CD14-positive monocyte (primary cell): ENCODE data around the gene PTPRN2. TPM values are rescaled to one million over a fixed set of nuclear protein-coding genes. Genes with fewer than 3 reads are reported as not detected.
A peak's percentile ranks its signal among the peaks of the same experiment; 100 is the strongest.

ENCODE experiments used
- DNase-seq, 3 donors: peaks; one replicate each; pipeline ENCODE4 v3.0.0-alpha.2; 2011 to 2022
- H2AFZ ChIP-seq: 2 replicates; pipeline ENCODE4 v1.6.0; 2012; ENCODE audit warnings: mild to moderate bottlenecking, low read depth, low read length, inconsistent platforms; ENCODE audit not compliant: insufficient read depth, poor library complexity, severe bottlenecking
- H3K27ac ChIP-seq, 2 donors: 1 replicate in 1 of 2; 2 replicates in 1 of 2; pipeline ENCODE4 v1.5.1; 2012 to 2013; ENCODE audit warnings: low read length in 2 of 2, control low read depth in 1 of 2, inconsistent platforms in 1 of 2, low read depth in 1 of 2, mild to moderate bottlenecking in 1 of 2
- H3K27me3 ChIP-seq, 2 donors: one replicate each; pipeline versions ENCODE4 v1.6.0 to v1.6.1; 2011 to 2013; ENCODE audit warnings: low read length in 2 of 2; ENCODE audit not compliant: control insufficient read depth in 2 of 2, insufficient read depth in 2 of 2
- H3K36me3 ChIP-seq, 2 donors: replicated peaks in 1 of 2; 1 replicate in 1 of 2; 2 replicates in 1 of 2; pipeline versions ENCODE4 v1.5.1 to v1.6.1; 2012 to 2013; ENCODE audit warnings: low read length in 2 of 2, control low read depth in 1 of 2, inconsistent platforms in 1 of 2, mild to moderate bottlenecking in 1 of 2; ENCODE audit not compliant: insufficient read depth in 2 of 2, control insufficient read depth in 1 of 2
- H3K4me1 ChIP-seq, 2 donors: 1 replicate in 1 of 2; 2 replicates in 1 of 2; pipeline versions ENCODE4 v1.5.1 to v1.6.1; 2012 to 2013; ENCODE audit warnings: low read length in 2 of 2, control low read depth in 1 of 2, inconsistent platforms in 1 of 2, mild to moderate bottlenecking in 1 of 2, moderate library complexity in 1 of 2; ENCODE audit not compliant: insufficient read depth in 2 of 2, control insufficient read depth in 1 of 2
- H3K4me2 ChIP-seq: replicated peaks from 2 replicates; pipeline ENCODE3; 2012; ENCODE audit warnings: low read length, moderate library complexity, mild to moderate bottlenecking; ENCODE audit not compliant: poor library complexity, severe bottlenecking; ENCODE audit errors: extremely low read depth
- H3K4me3 ChIP-seq, 3 experiments: fragments of 200-600 bp in 1 of 3; sonication (generic) in 1 of 3; replicated peaks in 1 of 3; 1 replicate in 2 of 3; 2 replicates in 1 of 3; pipeline ENCODE4 v1.5.1; 2011 to 2013; ENCODE audit warnings: low read length in 3 of 3, mild to moderate bottlenecking in 3 of 3, control low read depth in 2 of 3, low read depth in 2 of 3, inconsistent platforms in 1 of 3, moderate library complexity in 1 of 3
- H3K79me2 ChIP-seq: 2 replicates; pipeline ENCODE4 v1.6.0; 2012; ENCODE audit warnings: mild to moderate bottlenecking, control low read depth, inconsistent platforms, low read length, moderate library complexity; ENCODE audit not compliant: insufficient read depth
- H3K9ac ChIP-seq: 2 replicates; pipeline ENCODE4 v1.6.0; 2017; ENCODE audit warnings: low read length, mild to moderate bottlenecking; ENCODE audit not compliant: insufficient read depth, poor library complexity, severe bottlenecking
- H3K9me3 ChIP-seq, 2 donors: replicated peaks in 1 of 2; 1 replicate in 1 of 2; 2 replicates in 1 of 2; pipeline versions ENCODE4 v1.5.1 to v1.6.1; 2012 to 2013; ENCODE audit warnings: low read length in 2 of 2, control low read depth in 1 of 2; ENCODE audit not compliant: control insufficient read depth in 1 of 2, insufficient read depth in 1 of 2
- H4K20me1 ChIP-seq: 2 replicates; pipeline ENCODE4 v1.6.0; 2012; ENCODE audit warnings: mild to moderate bottlenecking, low read length, control low read depth, moderate library complexity; ENCODE audit not compliant: insufficient read depth
- H3K27ac Mint-ChIP-seq, 7 donors: one replicate each; pipeline ENCODE4 v1.8.0; 2020; ENCODE audit warnings: mild to moderate bottlenecking in 7 of 7, mixed read lengths in 7 of 7, moderate library complexity in 6 of 7, inconsistent platforms in 2 of 7
- H3K27me3 Mint-ChIP-seq, 3 donors: one replicate each; pipeline ENCODE4 v1.8.0; 2021 to 2022; ENCODE audit warnings: low read depth in 3 of 3, mild to moderate bottlenecking in 3 of 3, mixed read lengths in 3 of 3, moderate library complexity in 3 of 3, inconsistent platforms in 1 of 3
- H3K36me3 Mint-ChIP-seq, 2 donors: one replicate each; pipeline ENCODE4 v1.8.0; 2020; ENCODE audit warnings: mixed read lengths in 2 of 2, inconsistent platforms in 1 of 2, mild to moderate bottlenecking in 1 of 2
- H3K4me1 Mint-ChIP-seq: one replicate; pipeline ENCODE4 v1.8.0; 2020; ENCODE audit warnings: mild to moderate bottlenecking, mixed read lengths
- H3K4me3 Mint-ChIP-seq, 2 donors: one replicate each; pipeline ENCODE4 v1.8.0; 2020; ENCODE audit warnings: mild to moderate bottlenecking in 2 of 2, mixed read lengths in 2 of 2, moderate library complexity in 1 of 2
- H3K9me3 Mint-ChIP-seq, 7 donors: one replicate each; pipeline ENCODE4 v1.8.0; 2020 to 2022; ENCODE audit warnings: mixed read lengths in 7 of 7, mild to moderate bottlenecking in 6 of 7, moderate library complexity in 6 of 7, inconsistent platforms in 2 of 7
- WGBS: methylation state at CpG from one replicate; pipeline ENCODE4 v1.1.5; 2013; ENCODE audit warnings: missing lambda C conversion rate; ENCODE audit not compliant: insufficient coverage; 5-methylcytosine and 5-hydroxymethylcytosine counted together
- intact Hi-C, 2 donors: fragments of 100-400 bp; cut with micrococcal nuclease; formaldehyde crosslinking; loops; one replicate each; pipeline versions ENCODE4 v1.15.0 to v1.15.1; 2023
- polyA plus RNA-seq, 3 donors: library from polyadenylated mRNA; depleted of rRNA in 1 of 3; unstranded in 2 of 3; stranded (reverse) in 1 of 3; fragments of 300-500 nt in 2 of 3; fragments of >200 nt in 1 of 3; fragmentation: Illumina TruSeq in 2 of 3; gene quantifications; 1 replicate in 2 of 3; 2 replicates in 1 of 3; pipeline ENCODE4 v1.2.3, GENCODE V29; 2012 to 2021
- TF ChIP-seq, protein P1 (sequence below): fragments of 200-600 bp; IDR thresholded peaks from one replicate; pipeline ENCODE4 v1.8.0; 2022; ENCODE audit warnings: antibody characterized with exemption, mild to moderate bottlenecking

PTPRN2 gene
- polyA plus RNA-seq, 3 donors: 0.25 to 1.4 (median 0.97) TPM

DNA sequence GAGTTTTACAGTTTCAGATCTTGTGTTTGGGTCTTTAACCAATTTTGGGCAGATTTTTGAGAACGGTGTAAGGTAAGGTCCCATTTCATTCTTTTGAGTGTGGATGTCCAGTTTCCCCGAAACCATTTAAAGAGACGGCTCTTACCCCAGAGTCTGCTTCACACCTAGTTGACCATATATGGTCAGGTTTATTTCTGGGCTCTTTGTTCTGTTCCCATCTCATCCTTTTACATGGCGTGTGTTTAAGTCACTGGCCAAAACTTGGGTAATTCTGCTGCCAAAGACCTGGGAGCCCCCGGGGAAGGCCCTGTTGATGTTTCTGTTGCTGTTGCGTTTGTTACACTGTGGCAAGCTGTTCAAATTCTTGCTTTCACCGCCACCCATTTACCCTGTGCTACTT, 120.1 kb downstream of the PTPRN2 start:
- TF ChIP-seq, protein P1, sequence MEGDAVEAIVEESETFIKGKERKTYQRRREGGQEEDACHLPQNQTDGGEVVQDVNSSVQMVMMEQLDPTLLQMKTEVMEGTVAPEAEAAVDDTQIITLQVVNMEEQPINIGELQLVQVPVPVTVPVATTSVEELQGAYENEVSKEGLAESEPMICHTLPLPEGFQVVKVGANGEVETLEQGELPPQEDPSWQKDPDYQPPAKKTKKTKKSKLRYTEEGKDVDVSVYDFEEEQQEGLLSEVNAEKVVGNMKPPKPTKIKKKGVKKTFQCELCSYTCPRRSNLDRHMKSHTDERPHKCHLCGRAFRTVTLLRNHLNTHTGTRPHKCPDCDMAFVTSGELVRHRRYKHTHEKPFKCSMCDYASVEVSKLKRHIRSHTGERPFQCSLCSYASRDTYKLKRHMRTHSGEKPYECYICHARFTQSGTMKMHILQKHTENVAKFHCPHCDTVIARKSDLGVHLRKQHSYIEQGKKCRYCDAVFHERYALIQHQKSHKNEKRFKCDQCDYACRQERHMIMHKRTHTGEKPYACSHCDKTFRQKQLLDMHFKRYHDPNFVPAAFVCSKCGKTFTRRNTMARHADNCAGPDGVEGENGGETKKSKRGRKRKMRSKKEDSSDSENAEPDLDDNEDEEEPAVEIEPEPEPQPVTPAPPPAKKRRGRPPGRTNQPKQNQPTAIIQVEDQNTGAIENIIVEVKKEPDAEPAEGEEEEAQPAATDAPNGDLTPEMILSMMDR: no peak
- Histone ChIP-seq H3K4me2 (no peak overlapping the region), H3K9me3 (no peaks in the 10 kb centered on the region), H3K27me3 (peaks cover 2 to 10% of the 10 kb centered on the region in 2 donors), H3K4me3 (no peak overlapping the region), H3K9ac (no peak overlapping the region), H3K4me1 (peaks cover 33 to 36% of the 10 kb centered on the region in 2 donors), H3K36me3 (no peaks in the 10 kb centered on the region), H2AFZ (no peak overlapping the region), H3K27ac (no peak overlapping the region), H4K20me1 (no peaks in the 10 kb centered on the region), H3K79me2 (no peaks in the 10 kb centered on the region)
- Mint-ChIP-seq H3K36me3 (no peaks in the 10 kb centered on the region), H3K4me3 (peak overlapping the region in 1 of 2 donors; percentile 18), H3K9me3 (peaks cover 0 to 10% (median 2%) of the 10 kb centered on the region in 7 donors), H3K4me1 (peaks cover 34% of the 10 kb centered on the region), H3K27me3 (peaks cover 7 to 17% (median 13%) of the 10 kb centered on the region in 3 donors), H3K27ac (no peak overlapping the region)
- intact Hi-C loops: no loop called here
- 66% methylated on average over 4 of the region's 7 CpGs for WGBS
- no peak for DNase-seq

DNA sequence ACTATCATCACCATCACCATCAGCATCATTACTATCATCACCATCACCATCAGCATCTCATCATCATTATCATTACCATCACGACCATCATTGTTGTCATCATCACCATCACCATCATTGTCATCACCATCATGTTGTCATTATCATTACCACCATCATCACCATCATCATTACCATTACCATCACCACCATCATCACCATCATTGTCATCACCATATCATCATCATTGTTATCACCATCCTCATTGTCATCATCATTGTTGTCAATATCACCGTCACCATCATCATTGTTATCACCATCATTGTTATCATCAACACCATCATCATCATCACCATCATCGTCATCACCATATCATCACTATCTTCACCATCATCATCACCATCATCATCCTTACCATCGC, 124.3 kb downstream of the PTPRN2 start:
- Mint-ChIP-seq H3K27me3 (peaks cover 10 to 18% (median 16%) of the 10 kb centered on the region in 3 donors), H3K27ac (no peak overlapping the region)
- H3K27me3 ChIP-seq: peaks cover 2 to 10% of the 10 kb centered on the region in 2 donors

More for the DNA sequence above, 124.3 kb downstream of the PTPRN2 start:
- Mint-ChIP-seq H3K9me3 (peaks cover 0 to 14% (median 5%) of the 10 kb centered on the region in 7 donors), H3K4me1 (peaks cover 3% of the 10 kb centered on the region), H3K4me3 (no peak overlapping the region), H3K36me3 (no peaks in the 10 kb centered on the region)
- no peaks in the 10 kb centered on the region for H3K79me2 ChIP-seq
- no peak overlapping the region for H3K4me3 ChIP-seq
- H3K4me1 ChIP-seq: peaks cover 3% of the 10 kb centered on the region in 2 donors
- 88% methylated on average over 4 of the region's 4 CpGs for WGBS
- H2AFZ ChIP-seq: no peak overlapping the region
- TF ChIP-seq, protein P1: no peak
- no peak for DNase-seq
- no peak overlapping the region for H3K9ac ChIP-seq
- H3K9me3 ChIP-seq: peaks cover 0 to 3% of the 10 kb centered on the region in 2 donors
- H3K36me3 ChIP-seq: no peaks in the 10 kb centered on the region
- no peak overlapping the region for H3K27ac ChIP-seq
- H4K20me1 ChIP-seq: no peaks in the 10 kb centered on the region
- no peak overlapping the region for H3K4me2 ChIP-seq
- intact Hi-C loops: no loop called here
